GM18520 (cell line): ENCODE data around the gene LRP5.
"Not testable (repeated sequence)": the region's sequence is repeated elsewhere in the genome, so short reads cannot be mapped to it uniquely, and the experiment has no call there.

Experiments used
- ATAC-seq: cut with Tn5 transposase; IDR thresholded peaks from one replicate; pipeline ENCODE4 v1.9.1; 2021; ENCODE audit not compliant: unreplicated experiment

LRP5 gene

DNA sequence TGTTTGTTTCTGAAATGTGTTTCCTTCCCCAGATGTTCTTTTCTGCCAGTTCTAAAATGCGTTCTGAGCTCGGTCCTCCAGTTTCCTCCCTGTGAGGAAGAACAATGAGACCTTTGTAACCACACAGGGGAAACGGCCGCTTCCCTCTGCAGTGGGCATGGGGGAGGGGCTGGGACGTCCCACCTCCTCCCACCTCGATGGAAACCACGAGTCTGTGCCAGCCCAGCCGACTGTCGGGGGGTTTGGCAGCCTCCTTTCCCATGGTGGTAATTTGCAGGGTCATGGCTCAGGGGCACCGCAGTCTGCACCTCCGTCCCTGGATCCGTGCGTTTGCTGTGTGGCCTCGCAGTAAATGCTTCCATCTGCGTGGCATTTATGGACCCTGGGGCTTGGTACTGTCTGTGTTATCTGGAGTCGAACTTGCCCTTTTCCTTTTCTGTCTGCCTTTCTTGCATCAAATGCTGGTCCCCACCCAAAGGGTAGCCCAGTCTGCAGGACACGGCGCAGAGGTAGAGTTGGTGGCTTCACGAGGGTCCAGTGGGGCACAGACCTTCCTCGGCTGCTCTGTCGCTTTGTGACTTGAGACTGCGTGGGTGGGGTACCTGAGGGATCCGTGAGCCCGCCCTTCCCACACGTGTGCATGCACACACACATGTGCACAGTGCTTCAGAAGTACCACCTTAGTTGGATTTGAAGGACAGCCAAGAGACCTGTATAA, 16.1 kb downstream of the LRP5 start:
- no peak for ATAC-seq

- ATAC-seq: no peak
Observed at GRCh38 chr11:68329536-68329935, 17.1 kb downstream of the LRP5 start.

DNA sequence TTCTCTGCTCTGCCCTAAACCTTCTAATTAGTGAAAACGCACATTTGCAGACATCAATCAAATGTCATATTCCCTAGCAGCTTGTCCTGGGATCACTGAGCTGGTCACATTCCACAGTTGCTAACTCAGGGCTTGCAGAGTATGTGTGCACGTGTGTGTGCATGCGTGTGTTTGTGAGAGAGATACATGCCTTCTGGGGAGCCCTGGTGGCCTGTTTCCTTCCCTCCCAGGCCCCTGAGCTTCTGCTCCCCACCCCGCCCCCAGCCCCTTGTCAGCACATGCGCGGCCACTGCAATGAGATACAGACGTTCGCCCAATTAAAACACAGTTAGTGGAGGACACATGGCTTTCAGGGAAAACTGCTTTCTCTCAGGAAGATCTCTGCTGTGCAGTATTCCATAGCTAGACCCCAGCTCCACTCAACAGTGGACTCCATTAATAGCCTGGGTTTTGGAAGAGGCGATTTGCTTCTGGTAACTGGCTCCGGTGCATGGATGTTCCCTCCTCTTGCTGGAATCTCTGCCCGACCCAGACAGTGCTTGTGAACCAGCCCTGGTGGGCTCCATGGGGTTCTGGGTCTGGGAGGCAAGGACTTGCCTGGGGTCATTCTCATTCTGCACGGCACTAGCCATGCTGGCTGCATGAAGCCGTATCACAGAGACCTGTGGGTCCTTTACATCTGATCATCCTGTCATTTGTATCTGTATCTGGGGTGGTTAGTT, 17.7 kb downstream of the LRP5 start:
- no peak for ATAC-seq

- no peak for ATAC-seq
Observed at GRCh38 chr11:68330700-68331337, 18.4 kb downstream of the LRP5 start.

DNA sequence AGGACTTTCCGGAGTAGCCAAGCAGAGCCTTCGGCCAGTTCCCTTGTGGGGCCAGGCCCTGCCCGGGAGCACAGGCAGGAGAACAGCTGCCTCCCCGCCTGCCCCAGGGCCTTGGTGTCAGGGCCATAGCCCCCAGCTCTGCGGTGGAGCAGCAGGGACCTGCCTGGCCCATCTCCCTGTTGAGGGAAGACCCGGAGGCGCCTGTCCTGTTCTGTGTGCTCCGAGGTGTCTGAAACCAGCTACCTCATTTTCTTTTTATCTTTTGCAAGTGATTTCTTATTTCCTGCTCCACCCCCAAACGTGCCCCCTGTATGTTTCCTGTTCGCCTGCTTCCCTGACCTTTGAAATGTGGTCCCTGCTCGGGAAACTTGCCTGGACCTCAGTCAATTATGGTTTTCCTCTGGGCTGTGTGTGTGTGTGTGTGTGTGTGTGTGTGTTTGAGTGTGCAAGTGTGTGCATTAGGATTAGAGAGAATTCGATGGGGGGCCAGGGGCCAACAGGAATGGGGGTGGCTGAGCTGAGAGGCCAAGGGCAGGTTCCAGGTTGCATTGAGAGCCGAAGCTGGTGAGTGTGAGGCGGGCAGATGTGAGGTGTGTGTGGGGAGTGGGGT, 19.1 kb downstream of the LRP5 start:
- no peak for ATAC-seq

DNA sequence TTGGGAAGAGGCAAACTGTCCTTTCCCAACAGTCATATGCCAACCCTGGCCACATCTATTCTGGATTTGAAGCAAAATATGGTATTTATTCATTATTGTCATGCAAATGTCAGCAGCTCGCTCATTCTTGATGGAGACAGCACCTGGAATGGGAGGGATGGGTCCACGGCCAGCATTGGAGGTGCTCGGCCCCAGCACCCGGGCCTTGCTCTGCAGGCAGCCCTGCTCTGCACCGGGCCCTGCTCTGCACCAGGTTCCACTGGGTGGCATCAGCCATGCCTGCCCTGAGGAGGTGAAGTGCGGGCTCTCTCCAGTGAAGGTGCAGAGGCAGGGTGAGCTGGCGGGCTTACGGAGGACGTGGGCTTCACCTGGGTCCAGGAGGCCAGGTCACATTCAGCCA, 19.8 kb downstream of the LRP5 start:
- ATAC-seq: no peak

- ATAC-seq: no peak
Observed at GRCh38 chr11:68333173-68333572, 20.8 kb downstream of the LRP5 start.

DNA sequence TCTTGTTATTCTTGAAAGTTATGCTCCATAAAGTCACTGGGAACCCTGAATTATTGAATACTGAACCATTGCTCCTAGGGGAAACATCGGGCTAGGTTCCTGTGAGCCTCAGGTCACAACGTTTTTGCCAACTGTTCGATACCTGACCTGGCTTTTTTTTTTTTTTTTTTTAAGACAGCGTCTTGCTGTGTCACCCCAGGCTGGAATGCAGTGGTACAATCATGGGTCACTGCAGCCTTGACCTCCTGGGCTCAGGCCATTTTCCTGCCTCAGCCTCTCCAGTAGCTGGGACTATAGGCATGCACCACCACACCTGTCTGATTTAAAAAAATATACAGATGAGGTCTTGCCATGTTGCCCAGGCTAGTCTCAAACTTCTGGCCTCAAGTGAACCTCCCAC, 22.5 kb downstream of the LRP5 start:
- ATAC-seq: no peak

- ATAC-seq: no peak
Observed at GRCh38 chr11:68335683-68336082, 23.3 kb downstream of the LRP5 start.

DNA sequence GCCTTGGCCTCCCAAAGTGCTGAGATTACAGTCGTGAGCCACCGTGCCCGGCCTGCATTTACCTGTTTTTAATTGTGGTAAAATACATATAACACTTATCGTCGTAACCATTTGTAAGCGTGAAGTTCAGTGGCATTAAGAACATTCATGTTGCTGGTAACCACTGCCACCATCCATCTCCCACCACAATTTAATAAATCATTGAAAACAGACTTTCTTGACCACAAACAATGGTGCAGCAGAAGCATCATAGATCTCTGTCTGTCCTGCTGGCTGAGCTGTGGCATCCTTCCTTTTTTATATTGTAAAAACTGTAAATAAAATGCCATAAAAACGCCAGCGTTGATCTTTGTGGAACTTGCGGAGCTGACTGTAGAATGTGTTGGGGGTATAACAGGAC, 24.3 kb downstream of the LRP5 start:
- no peak for ATAC-seq

GRCh38 chr11:68337399-68337835, 25.0 kb downstream of the LRP5 start:
- ATAC-seq: no peak

DNA sequence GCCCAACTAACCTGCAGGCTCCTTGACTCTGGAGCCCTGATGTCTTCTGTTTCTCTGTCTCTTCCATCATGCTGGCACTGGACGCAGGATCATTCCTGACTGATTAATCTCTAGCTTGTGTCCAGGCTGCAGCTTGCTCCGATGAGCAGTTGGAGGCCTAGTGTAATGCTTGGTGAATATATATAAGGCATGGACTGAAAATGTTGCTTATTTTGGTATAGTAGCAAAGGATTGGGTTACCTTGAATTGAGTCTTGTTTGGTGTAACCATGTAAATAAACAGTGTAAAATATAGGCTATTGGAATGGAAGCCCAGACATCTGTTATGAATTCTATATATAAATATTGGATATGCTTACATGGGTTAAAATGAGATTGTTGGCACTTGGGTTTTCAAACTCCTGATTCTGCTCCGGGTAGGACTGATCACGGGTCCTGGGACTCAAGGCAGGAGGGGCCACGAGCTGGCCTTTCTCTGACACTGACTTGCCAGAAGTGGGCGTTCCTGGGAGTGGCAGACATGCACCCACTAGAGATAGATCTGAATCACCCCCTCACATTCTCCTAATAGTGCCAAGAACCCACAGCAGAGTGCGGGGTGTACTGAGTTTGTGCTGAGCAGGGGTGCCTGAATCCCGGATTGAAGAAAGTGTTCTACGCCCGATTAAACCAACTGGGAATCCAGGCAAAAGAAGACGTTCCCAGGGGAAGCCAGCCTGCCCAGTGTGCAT, 25.8 kb downstream of the LRP5 start:
- ATAC-seq: no peak

GRCh38 chr11:68340003-68340767, 27.8 kb downstream of the LRP5 start:
- ATAC-seq: no peak

- ATAC-seq: no peak
Observed at GRCh38 chr11:68340784-68341556, 28.6 kb downstream of the LRP5 start.

DNA sequence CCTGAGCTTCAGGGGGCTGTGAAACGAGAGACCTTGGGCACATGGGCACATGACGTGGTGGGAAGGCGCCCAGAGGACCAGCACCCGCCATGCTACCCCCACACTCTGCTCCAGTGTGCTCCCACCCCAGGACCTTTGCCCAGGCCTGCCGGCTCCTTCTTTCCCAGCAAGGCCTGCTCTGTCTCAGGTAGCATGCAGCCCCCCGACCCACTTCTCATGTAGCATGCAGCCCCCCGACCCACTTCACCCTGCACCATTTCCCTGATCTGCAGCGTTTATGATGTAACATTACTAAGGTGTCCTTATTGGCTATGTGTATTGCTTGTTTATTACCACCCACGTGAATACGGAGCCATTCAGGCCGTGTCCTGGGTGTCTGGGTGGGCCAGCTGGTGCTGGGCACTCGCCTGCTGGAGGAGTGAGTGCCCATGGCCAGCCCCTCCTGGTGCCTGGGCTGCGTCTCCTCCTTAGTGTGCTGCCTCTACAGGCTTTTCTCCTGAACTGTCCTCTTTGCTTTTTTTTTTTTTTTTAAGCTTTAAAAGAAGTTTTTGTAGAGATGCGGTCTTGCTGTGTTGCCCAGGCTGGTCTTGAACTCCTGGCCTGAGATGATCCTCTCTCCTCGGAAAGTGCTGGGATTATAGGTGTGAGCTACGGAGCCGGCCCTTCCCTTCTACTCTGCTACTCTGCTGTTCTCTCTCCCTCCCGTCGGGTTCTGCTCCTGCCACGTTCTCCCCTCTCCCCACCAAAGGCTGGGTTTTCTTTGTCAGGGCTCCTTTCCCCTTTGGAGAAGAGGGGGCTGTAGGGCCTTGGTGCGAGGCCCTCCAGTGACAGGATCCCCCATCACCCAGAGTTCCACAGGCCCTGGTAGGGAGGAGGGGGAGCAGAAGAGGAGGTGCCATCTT, 29.4 kb downstream of the LRP5 start:
- ATAC-seq: no peak

- no peak for ATAC-seq
Observed at GRCh38 chr11:68342459-68343158, 30.2 kb downstream of the LRP5 start.

DNA sequence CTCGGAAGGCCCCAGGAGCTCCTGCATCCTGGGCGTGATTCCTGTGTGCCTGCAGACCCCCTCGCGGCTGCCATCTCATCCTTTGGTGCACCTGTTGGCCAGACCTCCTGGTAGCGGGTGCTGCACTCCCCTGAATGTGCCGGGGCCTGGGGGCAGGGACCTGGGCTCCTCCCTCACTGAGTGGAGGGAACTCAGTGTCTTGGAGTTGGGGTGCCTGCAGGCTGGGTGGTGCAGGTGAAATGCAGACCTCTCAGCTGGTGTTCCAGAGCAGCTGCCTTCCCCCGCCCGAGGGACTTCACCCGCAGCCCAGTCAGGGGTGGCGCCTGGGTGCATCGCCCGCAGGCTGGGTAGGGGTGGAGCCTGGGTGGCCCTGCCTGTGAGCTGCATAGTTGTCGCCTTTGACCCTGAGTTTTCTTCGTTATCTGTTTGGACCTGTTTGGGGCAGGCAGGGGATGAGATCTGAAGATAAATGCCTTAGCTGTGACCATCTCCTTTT, 31.4 kb downstream of the LRP5 start:
- no peak for ATAC-seq

DNA sequence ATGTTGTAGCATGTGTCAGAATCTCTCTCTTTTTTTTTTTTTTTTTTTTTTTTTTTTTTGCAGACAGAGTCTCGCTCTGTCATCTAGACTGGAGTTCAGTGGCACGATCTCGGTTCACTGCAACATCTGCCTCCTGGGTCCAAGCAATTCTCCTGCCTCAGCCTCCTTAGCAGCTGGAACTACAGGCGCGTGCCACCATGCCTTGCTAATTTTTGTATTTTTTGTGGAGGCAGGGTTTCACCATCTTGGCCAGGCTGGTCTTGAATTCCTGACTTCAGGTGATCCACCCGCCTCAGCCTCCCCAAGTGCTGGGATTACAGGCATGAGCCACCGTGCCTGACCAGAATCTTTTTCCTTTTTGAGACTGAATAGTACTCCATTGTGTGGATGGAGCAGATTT, 32.4 kb downstream of the LRP5 start:
- ATAC-seq: not testable (repeated sequence)
